DMS114 treated with DMSO at 0.1 percent for 48 hours (cell line): ENCODE results near the gene LUC7L2.
"Not testable (repeated sequence)": the region's sequence is repeated elsewhere in the genome, so short reads cannot be mapped to it uniquely, and the experiment has no call there.

Experiments used
- DNase-seq: peaks from one replicate; lab custom pipeline; 2025; ENCODE audit not compliant: unreplicated experiment; lab: John Stamatoyannopoulos, UW

Gene LUC7L2

DNA sequence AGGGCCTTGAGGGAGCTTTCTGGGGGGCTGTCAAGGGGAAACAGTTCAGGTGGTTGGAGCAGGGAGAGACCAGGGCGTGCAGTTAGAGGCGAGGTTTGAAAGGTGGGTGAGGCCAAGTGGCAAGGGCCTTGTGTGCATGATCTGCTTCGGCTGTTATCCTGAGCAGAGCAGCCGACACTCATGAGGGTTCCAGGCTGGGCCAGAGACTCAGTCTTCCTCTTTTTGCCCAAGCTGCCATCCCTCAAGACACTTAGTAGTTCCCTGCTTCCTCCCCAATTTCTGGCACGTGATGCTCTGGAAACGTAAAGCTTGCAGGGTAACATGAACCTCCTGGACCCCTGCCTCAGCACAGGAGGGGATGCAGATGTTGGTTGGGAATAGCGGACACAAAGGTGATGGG, 79.7 kb downstream of the LUC7L2 start:
- no peak for DNase-seq

- no peak for DNase-seq
Observed at GRCh38 chr7:139441961-139442360, 82.3 kb downstream of the LUC7L2 start.

DNA sequence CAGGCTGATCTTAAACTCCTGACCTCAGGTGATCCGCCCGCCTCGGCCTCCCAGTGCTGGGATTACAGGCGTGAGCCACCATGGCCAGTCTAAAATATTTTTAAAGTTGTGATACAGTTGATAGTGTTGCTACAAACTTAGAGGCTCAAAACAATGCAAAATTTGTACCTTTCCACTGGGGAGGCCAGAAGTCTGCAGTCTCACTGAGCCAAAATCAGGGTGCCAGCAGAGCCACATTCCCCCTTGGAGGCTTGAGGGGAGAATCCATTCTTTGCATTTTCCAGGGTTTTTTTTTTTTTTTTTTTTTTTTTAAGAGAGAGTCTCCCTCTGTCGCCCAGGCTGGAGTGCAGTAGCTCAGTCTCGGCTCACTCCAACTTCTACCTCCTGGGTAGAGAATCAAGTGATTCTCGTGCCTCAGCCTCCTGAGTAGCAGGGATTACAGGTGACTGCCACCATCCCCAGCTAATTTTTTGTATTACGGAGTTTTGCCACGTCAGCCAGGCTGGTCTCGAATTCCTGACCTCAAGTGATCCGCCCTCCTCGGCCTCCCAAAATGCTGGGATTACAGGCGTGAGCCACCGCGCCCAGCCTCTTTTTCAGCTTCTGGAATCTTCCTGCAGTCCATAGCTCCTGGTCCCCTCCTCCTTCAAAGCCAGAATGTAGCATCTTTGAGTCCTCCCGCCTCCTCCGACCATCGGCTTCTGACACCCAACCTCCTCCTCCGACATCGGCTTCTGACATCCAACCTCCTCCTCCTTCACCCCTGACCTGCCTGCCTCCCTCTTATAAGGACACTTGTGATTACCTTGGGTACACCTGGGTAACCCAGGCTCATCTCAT, 86.6 kb downstream of the LUC7L2 start:
- DNase-seq = no peak

DNA sequence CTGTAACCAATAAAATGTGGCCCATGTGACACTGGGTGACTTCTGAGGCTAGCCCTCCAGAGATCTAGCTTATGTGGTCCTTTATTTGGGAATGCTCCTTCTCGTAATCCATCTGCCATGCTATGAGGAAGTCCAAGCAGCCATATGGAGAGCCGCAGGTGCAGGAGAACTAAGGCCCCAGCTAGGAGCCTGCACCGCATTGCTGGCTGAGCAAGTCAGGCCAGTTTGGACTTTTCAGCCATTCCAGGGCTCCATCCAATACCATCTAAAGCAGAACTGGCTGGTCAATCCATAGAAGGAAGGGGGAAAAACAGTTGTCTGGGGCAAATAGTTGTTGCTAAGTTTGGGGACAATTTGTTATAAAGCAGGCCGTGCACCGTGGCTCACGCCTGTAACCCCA, 91.2 kb downstream of the LUC7L2 start:
- no peak for DNase-seq

GRCh38 chr7:139451638-139452037, 91.9 kb downstream of the LUC7L2 start:
- DNase-seq = no peak

DNA sequence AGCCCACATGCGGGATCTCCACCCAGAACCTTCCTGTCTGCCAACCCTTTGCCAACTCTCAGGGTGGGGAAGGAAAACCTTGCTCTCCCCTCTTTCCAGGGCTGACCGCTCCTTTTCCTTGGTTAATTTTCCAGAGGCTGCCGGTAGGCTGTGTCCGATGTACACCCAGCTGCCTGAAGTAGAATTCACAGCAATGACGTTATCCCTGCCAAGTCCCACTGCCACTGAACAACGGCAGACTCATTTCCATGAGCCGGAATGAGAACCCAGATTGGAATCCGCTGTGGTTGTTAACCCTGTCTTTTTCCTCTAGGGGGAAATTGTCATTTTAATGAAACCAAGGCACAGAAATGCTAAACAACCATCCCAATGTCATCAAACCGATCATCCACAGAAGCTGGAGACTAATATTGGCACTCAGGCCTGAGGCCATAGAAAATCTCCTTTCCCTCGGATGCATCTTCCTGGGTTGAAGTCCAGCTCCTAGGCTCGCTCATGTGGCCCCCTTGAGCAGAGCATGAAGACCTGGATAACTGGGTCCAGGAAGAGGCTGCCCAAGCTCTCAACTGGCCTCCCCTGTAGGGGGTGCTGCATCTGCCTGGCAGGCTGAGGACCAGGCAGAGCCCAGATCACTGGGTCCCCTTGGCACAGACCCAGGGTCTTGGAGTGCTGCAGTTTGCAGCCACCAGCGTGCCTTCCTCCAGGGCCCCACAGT, 93.4 kb downstream of the LUC7L2 start:
- no peak for DNase-seq

DNA sequence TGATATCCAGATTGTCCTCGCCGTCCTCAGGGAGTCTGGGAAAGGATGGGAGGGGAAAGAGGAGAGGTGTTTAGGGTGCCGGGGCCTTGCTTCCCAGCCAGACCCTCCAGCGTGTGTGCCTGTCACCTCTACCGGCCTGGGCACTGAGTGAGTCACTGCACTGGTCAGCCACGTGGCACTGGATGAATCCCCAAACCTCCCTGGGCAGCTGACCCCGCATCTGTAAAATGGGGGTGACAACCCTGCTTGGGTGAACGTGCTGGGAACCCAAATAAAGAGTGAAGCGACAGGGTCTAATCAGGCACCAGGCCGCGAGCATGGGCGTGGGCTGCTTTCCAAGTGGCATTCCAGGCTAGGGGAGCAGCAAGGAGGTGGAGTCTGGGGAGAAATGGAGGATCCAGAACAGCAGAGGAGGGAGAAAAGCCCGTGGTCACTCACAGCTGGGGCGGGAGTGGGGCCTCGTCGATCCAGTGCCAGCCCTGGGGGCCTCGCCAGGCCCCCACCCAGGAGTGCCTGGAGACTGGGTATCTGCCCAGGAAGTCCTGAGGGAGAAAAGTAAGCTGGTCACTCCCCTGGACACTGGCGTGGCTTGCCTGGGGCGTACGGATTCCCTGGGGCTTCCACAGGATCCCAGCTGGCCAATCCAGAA, 94.1 kb downstream of the LUC7L2 start:
- DNase-seq = no peak

GRCh38 chr7:139455789-139456188, 96.1 kb downstream of the LUC7L2 start:
- DNase-seq = no peak

GRCh38 chr7:139456511-139456910, 96.8 kb downstream of the LUC7L2 start:
- no peak for DNase-seq

DNA sequence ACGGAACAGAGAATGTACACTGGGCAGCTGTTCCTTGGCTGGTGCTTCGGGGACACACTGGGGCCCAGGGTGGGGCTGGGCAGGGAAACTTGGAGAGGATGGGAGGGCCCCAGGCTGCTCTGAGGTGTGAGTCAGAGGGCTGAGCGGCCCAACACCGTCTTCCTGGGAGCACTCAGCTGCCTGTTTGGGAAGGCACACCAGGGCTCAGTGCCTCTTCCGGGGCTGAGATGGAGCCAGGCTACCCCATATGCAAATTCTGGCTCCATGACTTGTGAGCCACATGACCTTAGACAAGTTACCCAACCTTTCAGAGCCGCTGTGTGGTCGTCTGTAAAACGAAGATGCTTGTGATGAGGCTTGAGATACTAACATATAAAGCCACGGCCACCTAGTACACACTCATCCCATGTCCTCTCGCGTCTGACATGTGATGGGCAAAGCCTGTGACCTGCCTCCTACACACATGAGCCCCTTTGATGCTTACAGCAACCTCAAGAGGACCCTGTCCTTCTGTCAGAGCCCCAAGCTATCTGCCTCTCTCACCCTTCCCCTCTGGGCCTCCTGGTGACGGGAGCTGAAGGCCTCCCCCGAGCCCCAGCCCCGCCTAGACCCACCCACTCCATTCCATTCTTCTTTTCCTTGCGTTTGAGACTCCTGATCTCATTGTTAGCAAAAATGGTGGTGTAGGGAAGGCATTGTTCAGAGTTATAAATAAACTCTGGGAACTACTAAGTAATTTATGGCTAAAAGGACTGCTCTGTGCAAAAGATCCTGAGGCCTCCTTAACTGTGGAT, 97.7 kb downstream of the LUC7L2 start:
- no peak for DNase-seq

- DNase-seq = not testable (repeated sequence)
Observed at GRCh38 chr7:139463421-139463820, 103.7 kb downstream of the LUC7L2 start.

- not testable (repeated sequence) for DNase-seq
Observed at GRCh38 chr7:139464511-139464910, 104.8 kb downstream of the LUC7L2 start.

- not testable (repeated sequence) for DNase-seq
Observed at GRCh38 chr7:139465072-139465471, 105.4 kb downstream of the LUC7L2 start.

DNA sequence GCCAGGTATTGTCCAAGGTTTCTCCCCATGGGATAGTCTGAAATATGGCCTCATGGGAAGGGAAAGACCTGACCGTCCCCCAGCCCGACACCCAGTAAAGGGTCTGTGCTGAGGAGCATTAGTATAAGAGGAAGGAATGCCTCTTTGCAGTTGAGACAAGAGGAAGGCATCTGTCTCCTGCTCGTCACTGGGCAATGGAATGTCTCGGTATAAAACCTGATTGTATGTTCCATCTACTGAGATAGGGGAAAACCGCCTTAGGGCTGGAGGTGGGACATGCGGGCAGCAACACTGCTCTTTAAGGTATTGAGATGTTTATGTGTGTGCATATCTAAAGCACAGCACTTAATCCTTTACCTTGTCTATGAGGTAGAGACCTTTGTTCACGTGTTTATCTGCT, 108.0 kb downstream of the LUC7L2 start:
- not testable (repeated sequence) for DNase-seq

DNA sequence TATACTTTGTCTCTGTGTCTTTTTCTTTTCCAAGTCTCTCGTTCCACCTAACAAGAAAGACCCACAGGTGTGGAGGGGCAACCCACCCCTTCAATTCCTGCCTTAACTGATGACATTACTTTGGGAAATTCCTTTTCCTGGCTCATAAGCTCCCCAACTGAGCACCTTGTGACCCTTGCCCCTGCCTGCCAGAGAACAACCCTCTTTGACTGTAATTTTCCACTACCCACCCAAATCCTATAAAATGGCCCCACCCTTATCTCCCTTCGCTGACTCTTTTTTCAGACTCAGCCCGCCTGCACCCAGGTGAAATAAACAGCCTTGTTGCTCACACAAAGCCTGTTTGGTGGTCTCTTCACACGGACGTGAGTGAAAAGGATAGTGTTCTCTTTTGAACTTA, 108.6 kb downstream of the LUC7L2 start:
- not testable (repeated sequence) for DNase-seq

GRCh38 chr7:139471740-139472353, 112.2 kb downstream of the LUC7L2 start:
- DNase-seq = no peak
